K562 (cell line): ENCODE measurements around the gene TM7SF2. TPM values are rescaled to one million over a fixed set of nuclear protein-coding genes. Genes with fewer than 3 reads are reported as not detected.

Source experiments
- BRD9 ChIP-seq: fragments of 450-650 bp; IDR thresholded peaks from 2 replicates; pipeline ENCODE4 v1.6.1; 2018; ENCODE audit warnings: low read depth; ENCODE audit not compliant: partially characterized antibody
- CBX8 ChIP-seq: fragments of 200-600 bp; sonication (generic); IDR thresholded peaks from 2 replicates; pipeline ENCODE4 v1.6.1; 2012; ENCODE audit warnings: borderline replicate concordance, mixed run types, low read depth, mild to moderate bottlenecking, moderate library complexity, mixed read lengths, low read length, control low read depth, inconsistent platforms; ENCODE audit not compliant: poor library complexity, severe bottlenecking; ENCODE audit errors: extremely low read depth
- ESRRA ChIP-seq: fragments of 450-650 bp; IDR thresholded peaks from 2 replicates; pipeline ENCODE4 v1.6.1; 2014; ENCODE audit warnings: low read depth, mild to moderate bottlenecking, moderate library complexity, borderline replicate concordance
- ETV1 ChIP-seq: fragments of 450-650 bp; conservative IDR thresholded peaks from 2 replicates; pipeline ENCODE4 v1.6.1; 2016; ENCODE audit warnings: missing genetic modification characterization, control low read depth, low read depth, missing compliant biosample characterization
- HMG20B ChIP-seq: fragments of 250-450 bp; sonication (Bioruptor Pico); IDR thresholded peaks from 2 replicates; pipeline ENCODE4 v1.5.0; 2021; ENCODE audit warnings: mild to moderate bottlenecking
- MAZ ChIP-seq, 2 experiments: fragments of 450-650 bp in 1 of 2; sonication (generic) in 1 of 2; formaldehyde crosslinking; IDR thresholded peaks in 1 of 2; conservative IDR thresholded peaks in 1 of 2; 2 replicates each; pipeline versions ENCODE4 v1.4.0 to v1.5.0; 2020; ENCODE audit warnings: mild to moderate bottlenecking in 1 of 2, missing genetic modification reagents in 1 of 2
- MXI1 ChIP-seq: IDR thresholded peaks from 2 replicates; pipeline ENCODE4 v1.6.1; 2011; ENCODE audit warnings: low read depth, mild to moderate bottlenecking, improper control_type of control experiment, low read length
- NFATC3 ChIP-seq: fragments of 450-650 bp; IDR thresholded peaks from 2 replicates; pipeline ENCODE4 v1.6.1; 2017; ENCODE audit warnings: mild to moderate bottlenecking
- PRPF4 ChIP-seq: fragments of 200-400 bp; formaldehyde crosslinking; IDR thresholded peaks from one replicate; pipeline ENCODE4 v1.6.1; 2017; ENCODE audit warnings: low read length, low read depth, mild to moderate bottlenecking; ENCODE audit not compliant: insufficient read depth, poor library complexity, severe bottlenecking
- RBM14 ChIP-seq: fragments of 200-400 bp; formaldehyde crosslinking; IDR thresholded peaks from 2 replicates; pipeline ENCODE4 v1.6.1; 2018; ENCODE audit warnings: low read depth, mild to moderate bottlenecking, low read length, moderate library complexity, borderline replicate concordance; ENCODE audit not compliant: insufficient read depth
- SAFB2 ChIP-seq: fragments of 200-400 bp; formaldehyde crosslinking; IDR thresholded peaks from 2 replicates; pipeline ENCODE4 v1.6.1; 2018; ENCODE audit warnings: borderline replicate concordance, low read length, low read depth, moderate library complexity; ENCODE audit not compliant: severe bottlenecking
- SIN3B ChIP-seq: fragments of 450-650 bp; IDR thresholded peaks from 2 replicates; pipeline ENCODE4 v1.6.1; 2017; ENCODE audit warnings: low read depth, mild to moderate bottlenecking, moderate library complexity
- ZNF699 ChIP-seq: fragments of 250-450 bp; sonication (Bioruptor Pico); IDR thresholded peaks from 2 replicates; pipeline ENCODE4 v1.8.0; 2021; ENCODE audit warnings: mild to moderate bottlenecking, moderate library complexity; ENCODE audit not compliant: insufficient replicate concordance
- ZNF778 ChIP-seq: fragments of 450-650 bp; formaldehyde crosslinking; IDR thresholded peaks from 2 replicates; pipeline ENCODE4 v1.4.0; 2020; ENCODE audit warnings: mild to moderate bottlenecking, moderate library complexity
- polyA plus RNA-seq, 8 experiments: library from polyadenylated mRNA; depleted of rRNA in 4 of 8; stranded (reverse) in 5 of 8; unstranded in 3 of 8; fragments of >200 nt; fragmentation: Nextera tagmentation in 2 of 8; fragmentation: Illumina TruSeq in 1 of 8; extraction: Ambion mirVana in 2 of 8; extraction: Trizol in 1 of 8; gene quantifications; 2 replicates each; pipeline versions ENCODE4 v1.2.1 to v1.2.3, GENCODE V29; 2011 to 2014; ENCODE audit warnings: inconsistent platforms in 1 of 8, missing spikeins in 1 of 8
- total RNA-seq, 7 experiments: library from RNA; depleted of rRNA in 6 of 7; stranded (reverse); fragments of >200 nt in 6 of 7; fragmentation: Illumina TruSeq in 2 of 7; extraction: Trizol in 2 of 7; gene quantifications; 2 replicates each; pipeline versions ENCODE4 v1.2.1 to v1.2.3, GENCODE V29; 2011 to 2021; ENCODE audit warnings: low replicate concordance in 1 of 7
- TF ChIP-seq, protein P1 (sequence below): fragments of 450-650 bp; conservative IDR thresholded peaks from 2 replicates; pipeline ENCODE4 v1.6.1; 2016; ENCODE audit warnings: missing genetic modification characterization, low read depth, mild to moderate bottlenecking, missing compliant biosample characterization, moderate library complexity
- TF ChIP-seq, protein P2 (sequence below): fragments of 450-650 bp; IDR thresholded peaks from 2 replicates; pipeline ENCODE4 v1.6.1; 2016; ENCODE audit warnings: low read depth

TM7SF2 gene
- total and polyA plus RNA-seq, 9 of the 15 experiments (the other 6 are each of a cell fraction or from before 2014, with no cell fraction given): 1.2 to 22.0 (median 14.3) TPM

DNA sequence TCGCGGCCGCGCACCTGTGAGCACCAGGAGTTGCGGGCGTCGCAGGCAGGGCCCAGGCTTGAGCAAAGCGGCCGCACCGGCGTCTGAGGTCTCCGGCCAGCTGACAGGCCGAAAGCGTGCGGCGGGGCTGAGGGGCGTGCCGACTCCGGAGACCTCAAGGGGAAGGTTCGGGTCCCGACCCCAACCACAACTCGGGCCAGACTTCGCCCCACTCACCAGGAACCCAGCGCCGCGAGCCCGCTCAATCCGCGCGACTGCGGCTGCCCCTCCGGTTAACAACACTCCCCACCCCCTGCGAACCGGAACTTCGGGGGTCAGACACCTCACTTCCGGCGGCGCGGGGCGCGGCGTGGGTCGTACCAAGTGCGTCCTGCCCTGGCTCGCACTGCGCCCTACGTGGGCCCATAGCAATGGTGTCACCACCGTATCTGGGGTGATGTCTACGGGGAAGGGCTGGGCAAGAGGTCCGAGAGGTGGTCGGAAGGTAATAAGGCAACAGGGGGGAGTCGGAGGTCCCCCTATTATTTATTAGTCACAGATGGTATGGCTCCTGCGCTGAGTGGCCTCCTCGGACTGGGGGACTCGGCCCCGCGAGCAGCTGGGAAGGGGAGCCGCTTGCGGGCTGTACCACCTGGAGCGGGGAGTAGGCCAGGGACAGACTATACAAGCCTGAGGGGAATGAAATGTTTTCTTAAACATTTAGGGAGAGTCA, 22.7 kb downstream of the TM7SF2 start, which contains the start of gene SYVN1 (continued):
- TF ChIP-seq NFATC3 (no peak), ZNF778 (CRISPR knock-in tag) (no peak), MAZ (CRISPR knock-in tag; conservative IDR thresholded peaks at IDR 0.05 in 1 of 2, IDR thresholded peaks at IDR 0.05 in 1 of 2) (peak; percentile 96 to 98), PRPF4 (no peak), HMG20B (CRISPR knock-in tag) (no peak), ZNF699 (CRISPR knock-in tag) (no peak), SIN3B (peak; percentile 46; the same call in 1 of the 2 replicates), MXI1 (no peak; the same call in 1 of the 2 replicates), ESRRA (peak; percentile 44), RBM14 (no peak), CBX8 (no peak), ETV1 (tag) (peak; percentile 89), BRD9 (peak; percentile 57), SAFB2 (no peak)
- TF ChIP-seq, protein P1, sequence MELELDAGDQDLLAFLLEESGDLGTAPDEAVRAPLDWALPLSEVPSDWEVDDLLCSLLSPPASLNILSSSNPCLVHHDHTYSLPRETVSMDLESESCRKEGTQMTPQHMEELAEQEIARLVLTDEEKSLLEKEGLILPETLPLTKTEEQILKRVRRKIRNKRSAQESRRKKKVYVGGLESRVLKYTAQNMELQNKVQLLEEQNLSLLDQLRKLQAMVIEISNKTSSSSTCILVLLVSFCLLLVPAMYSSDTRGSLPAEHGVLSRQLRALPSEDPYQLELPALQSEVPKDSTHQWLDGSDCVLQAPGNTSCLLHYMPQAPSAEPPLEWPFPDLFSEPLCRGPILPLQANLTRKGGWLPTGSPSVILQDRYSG: no peak
- TF ChIP-seq, protein P2, sequence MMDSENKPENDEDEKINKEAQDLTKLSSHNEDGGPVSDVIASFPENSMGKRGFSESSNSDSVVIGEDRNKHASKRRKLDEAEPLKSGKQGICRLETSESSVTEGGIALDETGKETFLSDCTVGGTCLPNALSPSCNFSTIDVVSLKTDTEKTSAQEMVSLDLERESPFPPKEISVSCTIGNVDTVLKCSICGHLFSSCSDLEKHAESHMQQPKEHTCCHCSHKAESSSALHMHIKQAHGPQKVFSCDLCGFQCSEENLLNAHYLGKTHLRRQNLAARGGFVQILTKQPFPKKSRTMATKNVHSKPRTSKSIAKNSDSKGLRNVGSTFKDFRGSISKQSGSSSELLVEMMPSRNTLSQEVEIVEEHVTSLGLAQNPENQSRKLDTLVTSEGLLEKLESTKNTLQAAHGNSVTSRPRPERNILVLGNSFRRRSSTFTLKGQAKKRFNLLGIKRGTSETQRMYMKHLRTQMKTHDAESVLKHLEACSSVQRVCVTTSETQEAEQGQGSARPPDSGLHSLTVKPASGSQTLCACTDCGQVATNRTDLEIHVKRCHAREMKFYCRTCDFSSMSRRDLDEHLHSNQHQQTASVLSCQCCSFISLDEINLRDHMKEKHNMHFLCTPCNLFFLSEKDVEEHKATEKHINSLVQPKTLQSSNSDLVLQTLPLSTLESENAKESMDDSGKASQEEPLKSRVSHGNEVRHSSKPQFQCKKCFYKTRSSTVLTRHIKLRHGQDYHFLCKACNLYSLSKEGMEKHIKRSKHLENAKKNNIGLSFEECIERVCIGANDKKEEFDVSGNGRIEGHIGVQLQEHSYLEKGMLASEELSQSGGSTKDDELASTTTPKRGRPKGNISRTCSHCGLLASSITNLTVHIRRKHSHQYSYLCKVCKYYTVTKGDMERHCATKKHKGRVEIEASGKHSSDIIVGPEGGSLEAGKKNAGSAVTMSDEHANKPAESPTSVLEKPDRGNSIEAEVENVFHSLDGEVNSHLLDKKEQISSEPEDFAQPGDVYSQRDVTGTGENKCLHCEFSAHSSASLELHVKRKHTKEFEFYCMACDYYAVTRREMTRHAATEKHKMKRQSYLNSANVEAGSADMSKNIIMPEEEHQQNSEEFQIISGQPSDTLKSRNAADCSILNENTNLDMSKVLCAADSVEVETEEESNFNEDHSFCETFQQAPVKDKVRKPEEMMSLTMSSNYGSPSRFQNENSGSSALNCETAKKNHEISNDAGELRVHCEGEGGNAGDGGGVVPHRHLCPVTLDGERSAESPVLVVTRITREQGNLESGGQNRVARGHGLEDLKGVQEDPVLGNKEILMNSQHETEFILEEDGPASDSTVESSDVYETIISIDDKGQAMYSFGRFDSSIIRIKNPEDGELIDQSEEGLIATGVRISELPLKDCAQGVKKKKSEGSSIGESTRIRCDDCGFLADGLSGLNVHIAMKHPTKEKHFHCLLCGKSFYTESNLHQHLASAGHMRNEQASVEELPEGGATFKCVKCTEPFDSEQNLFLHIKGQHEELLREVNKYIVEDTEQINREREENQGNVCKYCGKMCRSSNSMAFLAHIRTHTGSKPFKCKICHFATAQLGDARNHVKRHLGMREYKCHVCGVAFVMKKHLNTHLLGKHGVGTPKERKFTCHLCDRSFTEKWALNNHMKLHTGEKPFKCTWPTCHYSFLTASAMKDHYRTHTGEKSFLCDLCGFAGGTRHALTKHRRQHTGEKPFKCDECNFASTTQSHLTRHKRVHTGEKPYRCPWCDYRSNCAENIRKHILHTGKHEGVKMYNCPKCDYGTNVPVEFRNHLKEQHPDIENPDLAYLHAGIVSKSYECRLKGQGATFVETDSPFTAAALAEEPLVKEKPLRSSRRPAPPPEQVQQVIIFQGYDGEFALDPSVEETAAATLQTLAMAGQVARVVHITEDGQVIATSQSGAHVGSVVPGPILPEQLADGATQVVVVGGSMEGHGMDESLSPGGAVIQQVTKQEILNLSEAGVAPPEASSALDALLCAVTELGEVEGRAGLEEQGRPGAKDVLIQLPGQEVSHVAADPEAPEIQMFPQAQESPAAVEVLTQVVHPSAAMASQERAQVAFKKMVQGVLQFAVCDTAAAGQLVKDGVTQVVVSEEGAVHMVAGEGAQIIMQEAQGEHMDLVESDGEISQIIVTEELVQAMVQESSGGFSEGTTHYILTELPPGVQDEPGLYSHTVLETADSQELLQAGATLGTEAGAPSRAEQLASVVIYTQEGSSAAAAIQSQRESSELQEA: peak; percentile 64
